Neural cell (in vitro differentiated cells): ENCODE results near the gene ANKRD13A. TPM values are rescaled to one million over a fixed set of nuclear protein-coding genes. Genes with fewer than 3 reads are reported as not detected.

Experiments used
- H2AFZ ChIP-seq: fragments of 200-600, 300-800 bp; sonication (generic), shearing (Covaris generic); 2 replicates; pipeline ENCODE4 v1.6.0; 2014; ENCODE audit warnings: low read depth, mild to moderate bottlenecking, antibody characterized with exemption, low read length, moderate library complexity
- H3F3A ChIP-seq: fragments of 200-600 bp; shearing (Covaris generic); 2 replicates; pipeline ENCODE4 v1.6.1; 2016; ENCODE audit warnings: mild to moderate bottlenecking, moderate library complexity, mixed read lengths, antibody characterized with exemption, low read length; ENCODE audit not compliant: insufficient read depth, poor library complexity, severe bottlenecking
- H3K27ac ChIP-seq: fragments of 200-600, 300-800 bp; sonication (generic), shearing (Covaris generic); 2 replicates; pipeline ENCODE4 v1.5.1; 2014; ENCODE audit warnings: mild to moderate bottlenecking, low read length, moderate library complexity
- H3K27me3 ChIP-seq: fragments of 300-800, 200-600 bp; sonication (generic), shearing (Covaris generic); 2 replicates; pipeline ENCODE4 v1.6.0; 2014; ENCODE audit warnings: mild to moderate bottlenecking, low read depth, low read length, moderate library complexity; ENCODE audit not compliant: insufficient read depth
- H3K36me3 ChIP-seq: fragments of 300-800, 200-600 bp; sonication (generic), shearing (Covaris generic); 2 replicates; pipeline ENCODE4 v1.5.1; 2014; ENCODE audit warnings: mild to moderate bottlenecking, antibody characterized with exemption, low read length, moderate library complexity; ENCODE audit not compliant: insufficient read depth
- H3K4me2 ChIP-seq: fragments of 300-800, 200-600 bp; sonication (generic), shearing (Covaris generic); 2 replicates; pipeline ENCODE4 v1.6.0; 2014; ENCODE audit warnings: mild to moderate bottlenecking, low read length
- H3K4me3 ChIP-seq: fragments of 300-800, 200-600 bp; sonication (generic), shearing (Covaris generic); 2 replicates; pipeline ENCODE4 v1.5.1; 2014; ENCODE audit warnings: mild to moderate bottlenecking, low read length, moderate library complexity
- H3K79me2 ChIP-seq: fragments of 200-600 bp; shearing (Covaris generic); replicated peaks from 2 replicates; pipeline ENCODE4 v1.6.0; 2014; ENCODE audit warnings: mild to moderate bottlenecking, low read length, moderate library complexity; ENCODE audit not compliant: insufficient read depth
- H3K9ac ChIP-seq: fragments of 300-800, 200-600 bp; sonication (generic), shearing (Covaris generic); 2 replicates; pipeline ENCODE4 v1.6.1; 2016; ENCODE audit warnings: mild to moderate bottlenecking, low read length, mixed read lengths
- H3K9me2 ChIP-seq: fragments of 200-600 bp; shearing (Covaris generic); 2 replicates; pipeline ENCODE4 v1.6.1; 2016; ENCODE audit warnings: mild to moderate bottlenecking, low read length, mixed read lengths; ENCODE audit not compliant: insufficient read depth
- H3K9me3 ChIP-seq: fragments of 200-600, 300-800 bp; sonication (generic), shearing (Covaris generic); 2 replicates; pipeline ENCODE4 v1.6.1; 2016; ENCODE audit warnings: mild to moderate bottlenecking, mixed run types, low read length, moderate library complexity, mixed read lengths
- H4K20me1 ChIP-seq: fragments of 200-600 bp; shearing (Covaris generic); 2 replicates; pipeline ENCODE4 v1.6.1; 2016; ENCODE audit warnings: mild to moderate bottlenecking, mixed run types; ENCODE audit not compliant: insufficient read depth
- CTCF ChIP-seq: fragments of 450-650 bp; IDR thresholded peaks from 2 replicates; pipeline ENCODE4 v1.5.1; 2014; ENCODE audit warnings: antibody characterized with exemption, mild to moderate bottlenecking, moderate library complexity; ENCODE audit not compliant: poor library complexity, severe bottlenecking
- EP300 ChIP-seq: fragments of 450-650 bp; conservative IDR thresholded peaks from 2 replicates; pipeline ENCODE4 v1.6.1; 2014; ENCODE audit warnings: antibody characterized with exemption, mild to moderate bottlenecking, moderate library complexity; ENCODE audit not compliant: poor library complexity, severe bottlenecking
- EZH2 ChIP-seq: fragments of 200-600, 300-800 bp; shearing (Covaris generic), sonication (generic); IDR thresholded peaks from 2 replicates; pipeline ENCODE4 v1.6.1; 2014; ENCODE audit warnings: antibody characterized with exemption, low read length, borderline replicate concordance, mild to moderate bottlenecking; ENCODE audit not compliant: insufficient read depth, poor library complexity, severe bottlenecking
- MXI1 ChIP-seq: fragments of 450-650 bp; conservative IDR thresholded peaks from 2 replicates; pipeline ENCODE4 v1.6.1; 2014; ENCODE audit warnings: antibody characterized with exemption, mild to moderate bottlenecking; ENCODE audit not compliant: poor library complexity, severe bottlenecking
- POLR2AphosphoS5 ChIP-seq: IDR thresholded peaks from 2 replicates; pipeline ENCODE4 v1.6.1; 2012
- RAD21 ChIP-seq: fragments of 450-650 bp; conservative IDR thresholded peaks from 2 replicates; pipeline ENCODE4 v1.6.1; 2014; ENCODE audit warnings: antibody characterized with exemption, mild to moderate bottlenecking, moderate library complexity
- REST ChIP-seq: IDR thresholded peaks from 2 replicates; pipeline ENCODE4 v1.6.1; 2012; ENCODE audit warnings: borderline replicate concordance
- SMC3 ChIP-seq: fragments of 450-650 bp; conservative IDR thresholded peaks from 2 replicates; pipeline ENCODE4 v1.6.1; 2014; ENCODE audit warnings: antibody characterized with exemption, mild to moderate bottlenecking, moderate library complexity; ENCODE audit not compliant: poor library complexity
- TAF1 ChIP-seq: IDR thresholded peaks from 2 replicates; pipeline ENCODE4 v1.6.1; 2012; ENCODE audit warnings: low read depth
- polyA plus RNA-seq: library from polyadenylated mRNA; depleted of rRNA; stranded (reverse); fragments of >200 nt; gene quantifications from 2 replicates; pipeline ENCODE4 v1.2.3, GENCODE V29; 2014

The ANKRD13A gene
- polyA plus RNA-seq, 1 donor from 2014 or later, result 89.2 TPM

GRCh38 chr12:110079477-110080400 is 80.5 kb downstream of the ANKRD13A start:
- no peaks in the 10 kb centered on the region for H3F3A ChIP-seq
- no peak overlapping the region for H3K4me3 ChIP-seq
- no peaks in the 10 kb centered on the region for H4K20me1 ChIP-seq
- TF ChIP-seq REST (no peak), POLR2AphosphoS5 (no peak), EP300 (no peak), EZH2 (no peak), CTCF (no peak), MXI1 (no peak), TAF1 (no peak), SMC3 (no peak), RAD21 (no peak)
- no peaks in the 10 kb centered on the region for H3K9me2 ChIP-seq
- H3K79me2 ChIP-seq, result no peaks in the 10 kb centered on the region
- H3K9me3 ChIP-seq, result no peaks in the 10 kb centered on the region
- H3K36me3 ChIP-seq, result no peaks in the 10 kb centered on the region
- no peak overlapping the region for H2AFZ ChIP-seq
- H3K9ac ChIP-seq, result no peak overlapping the region
- H3K27ac ChIP-seq, result no peak overlapping the region
- H3K4me2 ChIP-seq, result no peak overlapping the region
- H3K27me3 ChIP-seq, result no peaks in the 10 kb centered on the region

- no peak overlapping the region for H3K4me3 ChIP-seq
- H2AFZ ChIP-seq, result no peak overlapping the region
Observed at GRCh38 chr12:110080410-110080809, 81.2 kb downstream of the ANKRD13A start.

More at GRCh38 chr12:110080410-110080809, 81.2 kb downstream of the ANKRD13A start:
- Histone ChIP-seq H3K9me2 (no peaks in the 10 kb centered on the region), H3K9ac (no peak overlapping the region), H3K4me2 (no peak overlapping the region), H3F3A (no peaks in the 10 kb centered on the region), H4K20me1 (no peaks in the 10 kb centered on the region), H3K27me3 (no peaks in the 10 kb centered on the region), H3K79me2 (no peaks in the 10 kb centered on the region), H3K36me3 (no peaks in the 10 kb centered on the region), H3K9me3 (no peaks in the 10 kb centered on the region), H3K27ac (no peak overlapping the region)
- TF ChIP-seq TAF1 (no peak), EP300 (no peak), CTCF (no peak), POLR2AphosphoS5 (no peak), EZH2 (no peak), RAD21 (no peak), SMC3 (no peak), REST (no peak), MXI1 (no peak)
